Measurements from ENCODE around the gene RTBDN.

- TF ChIP-seq CTCF (IDR thresholded peaks at IDR 0.05) (no peak), POLR2A (IDR thresholded peaks at IDR 0.05) (no peak)
These were observed 23.9 kb upstream of the RTBDN start for GRCh38 chr19:12858041-12858928.
